ENCODE results near the gene ZNRD2.
"Not testable (repeated sequence)": the region's sequence is repeated elsewhere in the genome, so short reads cannot be mapped to it uniquely, and the experiment has no call there.

The ZNRD2 gene

GRCh38 chr11:65569973-65570918 lies at the start of gene ZNRD2:
ZNRD2 (plus strand) TSS chr11:65570477; CDS start chr11:65570492, 15 bp downstream.
- in situ Hi-C loops (cut with HindIII; ENCODE audit: low sequenced_read_pairs): no loop called here

- in situ Hi-C loops (cut with HindIII; ENCODE audit: low sequenced_read_pairs): not testable (repeated sequence)
Observed at GRCh38 chr11:65521777-65522521, 48.3 kb upstream of the ZNRD2 start.

GRCh38 chr11:65522718-65523630 lies 47.3 kb upstream of the ZNRD2 start:
- in situ Hi-C loops (cut with HindIII; ENCODE audit: low sequenced_read_pairs): not testable (repeated sequence)

GRCh38 chr11:65523631-65523968 lies 46.7 kb upstream of the ZNRD2 start:
- in situ Hi-C loops (cut with HindIII; ENCODE audit: low sequenced_read_pairs): not testable (repeated sequence)

- in situ Hi-C loops (cut with HindIII; ENCODE audit: low sequenced_read_pairs): no loop called here
Observed at GRCh38 chr11:65524014-65524740, 46.1 kb upstream of the ZNRD2 start.

- in situ Hi-C loops (cut with HindIII; ENCODE audit: low sequenced_read_pairs): no loop called here
Observed at GRCh38 chr11:65524741-65525545, 45.3 kb upstream of the ZNRD2 start, which contains the start of gene SCYL1. SCYL1 (plus strand) TSS chr11:65525083; CDS start chr11:65525154, 71 bp downstream.

GRCh38 chr11:65525546-65526480 lies 44.5 kb upstream of the ZNRD2 start:
- in situ Hi-C loops (cut with HindIII; ENCODE audit: low sequenced_read_pairs): no loop called here

GRCh38 chr11:65526744-65527143 lies 43.5 kb upstream of the ZNRD2 start:
- in situ Hi-C loops (cut with HindIII; ENCODE audit: low sequenced_read_pairs): no loop called here

GRCh38 chr11:65528819-65529350 lies 41.4 kb upstream of the ZNRD2 start:
- in situ Hi-C loops (cut with HindIII; ENCODE audit: low sequenced_read_pairs): no loop called here

GRCh38 chr11:65529475-65530156 lies 40.7 kb upstream of the ZNRD2 start:
- in situ Hi-C loops (cut with HindIII; ENCODE audit: low sequenced_read_pairs): no loop called here

- in situ Hi-C loops (cut with HindIII; ENCODE audit: low sequenced_read_pairs): no loop called here
Observed at GRCh38 chr11:65530157-65530496, 40.1 kb upstream of the ZNRD2 start.

- in situ Hi-C loops (cut with HindIII; ENCODE audit: low sequenced_read_pairs): no loop called here
Observed at GRCh38 chr11:65532388-65533064, 37.8 kb upstream of the ZNRD2 start.

- in situ Hi-C loops (cut with HindIII; ENCODE audit: low sequenced_read_pairs): no loop called here
Observed at GRCh38 chr11:65535102-65535501, 35.2 kb upstream of the ZNRD2 start.

GRCh38 chr11:65536412-65537295 lies 33.6 kb upstream of the ZNRD2 start:
- in situ Hi-C loops (cut with HindIII; ENCODE audit: low sequenced_read_pairs): no loop called here

- in situ Hi-C loops (cut with HindIII; ENCODE audit: low sequenced_read_pairs): no loop called here
Observed at GRCh38 chr11:65537296-65537597, 33.0 kb upstream of the ZNRD2 start.

- in situ Hi-C loops (cut with HindIII; ENCODE audit: low sequenced_read_pairs): no loop called here
Observed at GRCh38 chr11:65537620-65538231, 32.6 kb upstream of the ZNRD2 start.
